Activated T-cell treated with anti-CD3 and anti-CD28 coated beads for 4 hours (primary cell): Measurements from ENCODE around the gene ATAD2B.
"Not testable (repeated sequence)": the region's sequence is repeated elsewhere in the genome, so short reads cannot be mapped to it uniquely, and the experiment has no call there.

Experiments
- DNase-seq: peaks from one replicate; pipeline ENCODE4 v3.0.0-alpha.2; 2020

Gene ATAD2B

GRCh38 chr2:23723029-23723428 is 203.9 kb downstream of the ATAD2B start:
- not testable (repeated sequence) for DNase-seq

GRCh38 chr2:23722255-23722654 is 204.7 kb downstream of the ATAD2B start:
- DNase-seq: no peak

- no peak for DNase-seq
These were observed 205.5 kb downstream of the ATAD2B start for GRCh38 chr2:23721454-23721826.

GRCh38 chr2:23720705-23721453 is 206.0 kb downstream of the ATAD2B start:
- no peak for DNase-seq

GRCh38 chr2:23719716-23720115 is 207.2 kb downstream of the ATAD2B start:
- DNase-seq: no peak

- DNase-seq: no peak
These were observed 207.8 kb downstream of the ATAD2B start for GRCh38 chr2:23718931-23719700.

- no peak for DNase-seq
These were observed 213.6 kb downstream of the ATAD2B start for GRCh38 chr2:23713351-23713750.

GRCh38 chr2:23712756-23713151 is 214.2 kb downstream of the ATAD2B start:
- no peak for DNase-seq

GRCh38 chr2:23711979-23712755 is 214.8 kb downstream of the ATAD2B start:
- DNase-seq: no peak

- no peak for DNase-seq
These were observed 217.6 kb downstream of the ATAD2B start for GRCh38 chr2:23709311-23709710.

- DNase-seq: no peak
These were observed 218.2 kb downstream of the ATAD2B start for GRCh38 chr2:23708771-23709170.

- no peak for DNase-seq
These were observed 219.8 kb downstream of the ATAD2B start for GRCh38 chr2:23707096-23707495.

GRCh38 chr2:23706613-23707078 is 220.3 kb downstream of the ATAD2B start:
- no peak for DNase-seq

- DNase-seq: no peak
These were observed 220.9 kb downstream of the ATAD2B start for GRCh38 chr2:23705771-23706612.

- DNase-seq: no peak
These were observed 223.1 kb downstream of the ATAD2B start for GRCh38 chr2:23703583-23704385.

GRCh38 chr2:23703037-23703582 is 223.8 kb downstream of the ATAD2B start:
- no peak for DNase-seq

GRCh38 chr2:23700627-23701026 is 226.3 kb downstream of the ATAD2B start:
- no peak for DNase-seq

GRCh38 chr2:23699580-23699925 is 227.4 kb downstream of the ATAD2B start:
- no peak for DNase-seq

GRCh38 chr2:23698721-23699579 is 228.0 kb downstream of the ATAD2B start:
- no peak for DNase-seq
